ENCODE data around the gene CEP63. TPM values are rescaled to one million over a fixed set of nuclear protein-coding genes. Genes with fewer than 3 reads are reported as not detected.
A peak's percentile ranks its signal among the peaks of the same experiment; 100 is the strongest.

The CEP63 gene
- total and polyA plus RNA-seq, 12 donors = 20.1 to 38.8 (median 30.8) TPM

DNA sequence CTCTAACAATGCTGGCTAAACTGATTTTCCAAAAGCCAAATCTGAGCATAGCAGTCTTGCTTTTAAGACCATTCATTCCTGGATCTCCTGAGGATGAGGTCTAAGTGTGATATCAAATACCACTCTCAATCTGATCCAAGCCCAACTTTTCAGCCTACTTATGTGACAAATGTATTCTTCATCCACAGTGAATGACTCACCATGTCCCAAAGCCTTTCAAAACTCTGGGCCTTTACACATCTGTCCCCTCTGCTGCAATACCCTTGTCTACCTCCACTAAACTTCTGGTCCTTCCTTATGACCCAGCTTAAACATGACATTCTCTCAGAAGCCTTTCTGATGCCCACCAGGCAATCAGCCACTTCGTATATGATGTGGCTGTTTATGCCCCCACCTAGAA lies 4.7 kb upstream of the CEP63 start:
- no peak for DNase-seq
- no peak overlapping the region for H3K4me3 ChIP-seq
- no peaks in the 10 kb centered on the region for H3K9me3 ChIP-seq
- TF ChIP-seq, protein P1, sequence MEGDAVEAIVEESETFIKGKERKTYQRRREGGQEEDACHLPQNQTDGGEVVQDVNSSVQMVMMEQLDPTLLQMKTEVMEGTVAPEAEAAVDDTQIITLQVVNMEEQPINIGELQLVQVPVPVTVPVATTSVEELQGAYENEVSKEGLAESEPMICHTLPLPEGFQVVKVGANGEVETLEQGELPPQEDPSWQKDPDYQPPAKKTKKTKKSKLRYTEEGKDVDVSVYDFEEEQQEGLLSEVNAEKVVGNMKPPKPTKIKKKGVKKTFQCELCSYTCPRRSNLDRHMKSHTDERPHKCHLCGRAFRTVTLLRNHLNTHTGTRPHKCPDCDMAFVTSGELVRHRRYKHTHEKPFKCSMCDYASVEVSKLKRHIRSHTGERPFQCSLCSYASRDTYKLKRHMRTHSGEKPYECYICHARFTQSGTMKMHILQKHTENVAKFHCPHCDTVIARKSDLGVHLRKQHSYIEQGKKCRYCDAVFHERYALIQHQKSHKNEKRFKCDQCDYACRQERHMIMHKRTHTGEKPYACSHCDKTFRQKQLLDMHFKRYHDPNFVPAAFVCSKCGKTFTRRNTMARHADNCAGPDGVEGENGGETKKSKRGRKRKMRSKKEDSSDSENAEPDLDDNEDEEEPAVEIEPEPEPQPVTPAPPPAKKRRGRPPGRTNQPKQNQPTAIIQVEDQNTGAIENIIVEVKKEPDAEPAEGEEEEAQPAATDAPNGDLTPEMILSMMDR (IDR thresholded peaks at IDR 0.05) = no peak
- no peak for ATAC-seq
- H3K27ac ChIP-seq = peak overlapping the region in 4 of 10 donors; percentile 3 to 41 (median 18)
- WGBS, 2 donors = 73 to 78% methylated on average over 1 of the region's 1 CpG
- no peaks in the 10 kb centered on the region for H3K27me3 ChIP-seq
- H3K36me3 ChIP-seq = peaks cover 0 to 69% (median 29%) of the 10 kb centered on the region in 9 donors
- peaks cover 6 to 50% (median 36%) of the 10 kb centered on the region in 9 donors for H3K4me1 ChIP-seq
- intact Hi-C loops (cut with DNase I) = loop anchor here in 3 of 10 donors (5.0 to 10.0 kb wide), 4 partner anchors 114 to 546 kb away; no protein-coding TSS in a partner anchor

DNA sequence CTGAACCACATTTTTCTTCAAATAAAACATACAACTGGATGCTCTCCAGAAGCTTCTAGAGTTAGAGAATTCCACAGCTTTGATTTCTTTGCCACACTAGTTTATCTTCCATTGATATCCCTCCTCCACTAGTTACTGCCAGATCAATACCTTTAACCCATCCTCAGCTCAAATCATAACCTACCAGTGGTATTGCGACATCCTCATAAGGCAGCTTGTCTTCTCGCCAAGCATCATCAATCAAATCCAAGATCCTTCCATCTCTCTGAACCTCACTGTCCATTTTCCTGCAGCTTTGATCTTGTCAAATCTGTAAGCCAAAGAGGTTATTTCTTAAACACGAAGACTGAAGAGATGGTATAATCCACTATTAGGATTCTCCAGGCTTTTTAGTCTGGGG lies 3.2 kb upstream of the CEP63 start:
- Histone ChIP-seq H3K4me1 (peaks cover 11 to 46% (median 37%) of the 10 kb centered on the region in 9 donors), H3K9me3 (no peaks in the 10 kb centered on the region), H3K4me3 (no peak overlapping the region), H3K36me3 (peaks cover 0 to 55% (median 29%) of the 10 kb centered on the region in 9 donors), H3K27me3 (no peaks in the 10 kb centered on the region), H3K27ac (peak overlapping the region in 7 of 10 donors; percentile 31 to 99 (median 41))
- DNase-seq = no peak
- TF ChIP-seq, protein P1 (IDR thresholded peaks at IDR 0.05) = no peak
- 94 to 96% methylated on average over 3 of the region's 3 CpGs for WGBS, 2 donors
- intact Hi-C loops (cut with DNase I) = loop anchor here in 3 of 10 donors (5.0 to 10.0 kb wide), 4 partner anchors 115 to 548 kb away; no protein-coding TSS in a partner anchor
- ATAC-seq = no peak

DNA sequence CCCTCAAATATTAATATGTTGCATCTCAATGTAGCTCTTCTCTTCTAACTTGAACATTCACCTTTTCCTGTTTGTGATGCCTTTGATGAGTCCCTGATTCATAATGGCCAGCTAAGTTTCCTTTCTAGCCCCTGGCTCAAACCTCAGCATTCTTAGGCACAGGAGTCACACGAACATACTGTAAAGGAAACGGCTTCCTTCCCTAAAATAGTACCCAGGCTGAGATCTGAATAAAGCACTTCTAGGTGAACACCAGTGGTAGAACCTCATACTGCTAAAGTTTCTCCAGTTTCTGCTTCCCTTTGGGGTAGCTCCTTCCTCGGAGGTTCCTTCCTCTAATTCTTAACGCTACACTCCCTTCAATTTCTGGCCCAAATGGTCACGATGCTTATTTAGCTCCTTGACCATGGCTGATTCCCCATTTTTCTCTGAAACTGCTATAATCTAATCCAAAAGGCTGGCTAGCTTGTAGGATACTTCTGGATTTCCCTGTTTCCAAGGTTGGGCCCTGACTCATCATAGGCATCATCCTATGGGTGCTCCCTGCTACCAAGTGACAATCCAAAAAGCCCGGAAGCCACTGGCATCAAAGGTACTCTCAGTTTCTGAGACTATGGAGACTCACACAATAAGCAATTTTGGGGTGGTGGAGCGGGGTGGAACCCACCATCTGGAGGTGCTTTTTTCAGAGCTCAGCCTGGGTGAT lies 2.5 kb upstream of the CEP63 start:
- no peak overlapping the region for H3K4me3 ChIP-seq
- H3K4me1 ChIP-seq = peaks cover 11 to 52% (median 40%) of the 10 kb centered on the region in 9 donors
- H3K27ac ChIP-seq = peak overlapping the region in 9 of 10 donors; percentile 31 to 99 (median 41)
- peaks cover 0 to 48% (median 22%) of the 10 kb centered on the region in 9 donors for H3K36me3 ChIP-seq
- ATAC-seq (no peak), DNase-seq (no peak)
- no peaks in the 10 kb centered on the region for H3K9me3 ChIP-seq
- TF ChIP-seq, protein P1 (IDR thresholded peaks at IDR 0.05) = no peak
- no peaks in the 10 kb centered on the region for H3K27me3 ChIP-seq
- intact Hi-C loops (cut with DNase I) = loop anchor here in 3 of 10 donors (5.0 to 10.0 kb wide), 4 partner anchors 116 to 549 kb away; no protein-coding TSS in a partner anchor
- WGBS, 2 donors = 65 to 66% methylated on average over 7 of the region's 7 CpGs

DNA sequence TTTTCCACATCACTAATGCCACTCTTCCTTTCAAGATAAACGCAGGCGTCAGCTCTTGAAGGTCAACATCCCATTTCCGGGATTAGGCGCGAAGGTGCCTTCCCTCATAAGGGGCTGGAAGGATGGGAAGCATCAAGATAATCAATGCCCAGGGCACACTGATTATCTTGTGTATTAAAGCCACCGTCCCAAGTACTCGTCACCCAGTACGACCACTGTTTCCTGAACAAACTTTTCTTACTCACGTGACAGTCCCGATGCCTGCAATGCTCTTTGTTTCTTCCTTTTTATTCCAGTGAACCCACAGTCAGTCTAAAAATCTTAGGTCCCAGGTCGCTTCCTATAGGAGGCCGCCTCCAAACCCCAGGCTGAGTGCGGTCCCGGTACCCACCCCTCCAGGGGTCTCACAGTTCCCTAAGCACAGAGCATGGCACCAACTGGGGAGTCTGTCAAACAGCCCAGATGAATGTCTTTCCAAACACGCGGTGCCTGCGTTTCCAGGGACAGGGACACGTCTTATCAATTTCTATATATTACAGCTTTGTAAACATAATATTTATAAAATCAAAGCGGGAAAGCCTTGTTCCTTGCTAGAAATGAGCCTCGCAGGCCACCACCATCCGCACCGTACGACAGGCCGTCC lies 661 bp upstream of the CEP63 start:
- Histone ChIP-seq H3K4me1 (peaks cover 11 to 53% (median 40%) of the 10 kb centered on the region in 9 donors), H3K36me3 (peaks cover 0 to 30% (median 20%) of the 10 kb centered on the region in 9 donors), H3K4me3 (peak overlapping the region; percentile 71 to 94 (median 79)), H3K27ac (peak overlapping the region; percentile 93 to 99 (median 96)), H3K9me3 (no peaks in the 10 kb centered on the region), H3K27me3 (no peaks in the 10 kb centered on the region)
- intact Hi-C loops (cut with DNase I) = loop anchor here in 4 of 10 donors (5.0 to 10.0 kb wide), 5 partner anchors 113 to 1763 kb away; partner anchors contain the start of genes AMOTL2 (in 2 of the 4), NPHP3 (in 1 of the 4) and TOPBP1 (in 1 of the 4)
- WGBS, 2 donors = 0 to 1% methylated on average over 24 of the region's 24 CpGs
- peak; percentile 91 to 96 for DNase-seq
- TF ChIP-seq, protein P1 (IDR thresholded peaks at IDR 0.05) = no peak
- ATAC-seq = peak in 7 of 8 donors; percentile 2 to 17 (median 5)

Data from heart right ventricle (tissue), 16 donors.